HEK293T (cell line): ENCODE results near the gene CHAT.

ENCODE experiments used
- CTCF ChIA-PET: fragments of 350-600 bp; formaldehyde crosslinking; extraction: SDS; loops from one replicate; lab custom pipeline; 2021; ENCODE audit warnings: antibody characterized with exemption, inconsistent platforms; lab: Yijun Ruan, JAX
- POLR2A ChIA-PET: fragments of 350-600 bp; formaldehyde crosslinking; extraction: SDS; loops from one replicate; lab custom pipeline; 2020; ENCODE audit warnings: antibody characterized with exemption, inconsistent platforms; lab: Yijun Ruan, JAX
- DNase-seq: peaks from one replicate; pipeline ENCODE4 v3.0.0; 2012; ENCODE audit warnings: mixed read lengths; ENCODE audit errors: extremely low spot score
- ARNT ChIP-seq: fragments of 450-650 bp; IDR thresholded peaks from 2 replicates; pipeline ENCODE4 v1.6.1; 2017; ENCODE audit warnings: mild to moderate bottlenecking
- BHLHE40 ChIP-seq: fragments of 450-650 bp; IDR thresholded peaks from 2 replicates; pipeline ENCODE4 v1.6.1; 2016; ENCODE audit warnings: mild to moderate bottlenecking, moderate library complexity, borderline replicate concordance
- CTBP1 ChIP-seq: fragments of 450-650 bp; IDR thresholded peaks from 2 replicates; pipeline ENCODE4 v1.6.1; 2016; ENCODE audit warnings: borderline replicate concordance
- ELF4 ChIP-seq: fragments of 450-650 bp; IDR thresholded peaks from 2 replicates; pipeline ENCODE4 v1.6.1; 2017; ENCODE audit warnings: antibody characterized with exemption
- FOXA1 ChIP-seq: fragments of 450-650 bp; IDR thresholded peaks from 2 replicates; pipeline ENCODE4 v1.6.1; 2016; ENCODE audit warnings: mild to moderate bottlenecking
- FOXK2 ChIP-seq: fragments of 450-650 bp; IDR thresholded peaks from 2 replicates; pipeline ENCODE4 v1.6.1; 2016; ENCODE audit warnings: mild to moderate bottlenecking
- FOXM1 ChIP-seq: fragments of 450-650 bp; IDR thresholded peaks from 2 replicates; pipeline ENCODE4 v1.6.1; 2017; ENCODE audit warnings: mild to moderate bottlenecking, borderline replicate concordance
- HDGF ChIP-seq: fragments of 450-650 bp; IDR thresholded peaks from 2 replicates; pipeline ENCODE4 v1.6.1; 2017; ENCODE audit warnings: antibody characterized with exemption, borderline replicate concordance
- L3MBTL2 ChIP-seq: fragments of 450-650 bp; conservative IDR thresholded peaks from 2 replicates; pipeline ENCODE4 v1.6.1; 2016; ENCODE audit warnings: mild to moderate bottlenecking
- LEF1 ChIP-seq: fragments of 450-650 bp; IDR thresholded peaks from 2 replicates; pipeline ENCODE4 v1.6.1; 2017; ENCODE audit warnings: mild to moderate bottlenecking, borderline replicate concordance
- NFRKB ChIP-seq: fragments of 450-650 bp; IDR thresholded peaks from 2 replicates; pipeline ENCODE4 v1.6.1; 2016; ENCODE audit warnings: mild to moderate bottlenecking, moderate library complexity
- SP1 ChIP-seq: fragments of 450-650 bp; IDR thresholded peaks from 2 replicates; pipeline ENCODE4 v1.6.1; 2017
- SUZ12 ChIP-seq: fragments of 450-650 bp; IDR thresholded peaks from 2 replicates; pipeline ENCODE4 v1.6.1; 2016; ENCODE audit warnings: mild to moderate bottlenecking
- TARDBP ChIP-seq: fragments of 450-650 bp; IDR thresholded peaks from 2 replicates; pipeline ENCODE4 v1.6.1; 2016
- ZNF384 ChIP-seq: fragments of 450-650 bp; IDR thresholded peaks from 2 replicates; pipeline ENCODE4 v1.6.1; 2016
- TF ChIP-seq, protein P1 (sequence below): fragments of 450-650 bp; IDR thresholded peaks from 2 replicates; pipeline ENCODE4 v1.6.1; 2016

Gene CHAT

DNA sequence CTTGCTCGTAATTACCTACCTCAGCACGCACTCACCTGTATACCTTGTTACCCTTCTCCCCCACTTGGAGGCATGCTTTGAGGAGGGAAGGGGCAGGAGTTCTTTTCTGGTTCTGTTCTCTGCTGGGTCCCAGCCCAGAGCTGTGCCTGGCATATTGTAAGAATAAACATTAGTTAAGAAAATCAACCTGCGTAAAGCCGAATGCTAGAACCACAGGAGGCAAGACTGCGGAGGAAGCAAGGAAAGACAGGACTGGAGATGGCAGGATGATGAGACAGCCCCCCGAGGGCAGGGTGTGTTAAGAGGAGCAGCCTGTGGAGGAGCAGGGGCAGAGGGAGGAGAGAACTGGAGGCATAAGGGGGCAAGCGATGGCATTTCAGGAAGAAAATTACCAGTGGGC lies 75.1 kb downstream of the CHAT start:
- no peak for TF ChIP-seq NFRKB
- TF ChIP-seq BHLHE40: no peak
- no peak for TF ChIP-seq ELF4
- no peak for TF ChIP-seq FOXA1
- TF ChIP-seq CTBP1: no peak
- no peak for TF ChIP-seq ZNF384
- no peak for TF ChIP-seq SP1
- TF ChIP-seq HDGF: no peak
- no peak for TF ChIP-seq ARNT
- TF ChIP-seq SUZ12: no peak
- TF ChIP-seq LEF1: no peak
- TF ChIP-seq L3MBTL2: no peak
- TF ChIP-seq, protein P1, sequence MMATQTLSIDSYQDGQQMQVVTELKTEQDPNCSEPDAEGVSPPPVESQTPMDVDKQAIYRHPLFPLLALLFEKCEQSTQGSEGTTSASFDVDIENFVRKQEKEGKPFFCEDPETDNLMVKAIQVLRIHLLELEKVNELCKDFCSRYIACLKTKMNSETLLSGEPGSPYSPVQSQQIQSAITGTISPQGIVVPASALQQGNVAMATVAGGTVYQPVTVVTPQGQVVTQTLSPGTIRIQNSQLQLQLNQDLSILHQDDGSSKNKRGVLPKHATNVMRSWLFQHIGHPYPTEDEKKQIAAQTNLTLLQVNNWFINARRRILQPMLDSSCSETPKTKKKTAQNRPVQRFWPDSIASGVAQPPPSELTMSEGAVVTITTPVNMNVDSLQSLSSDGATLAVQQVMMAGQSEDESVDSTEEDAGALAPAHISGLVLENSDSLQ: no peak
- CTCF ChIA-PET: no interaction called here
- POLR2A ChIA-PET: no interaction called here
- no peak for DNase-seq

DNA sequence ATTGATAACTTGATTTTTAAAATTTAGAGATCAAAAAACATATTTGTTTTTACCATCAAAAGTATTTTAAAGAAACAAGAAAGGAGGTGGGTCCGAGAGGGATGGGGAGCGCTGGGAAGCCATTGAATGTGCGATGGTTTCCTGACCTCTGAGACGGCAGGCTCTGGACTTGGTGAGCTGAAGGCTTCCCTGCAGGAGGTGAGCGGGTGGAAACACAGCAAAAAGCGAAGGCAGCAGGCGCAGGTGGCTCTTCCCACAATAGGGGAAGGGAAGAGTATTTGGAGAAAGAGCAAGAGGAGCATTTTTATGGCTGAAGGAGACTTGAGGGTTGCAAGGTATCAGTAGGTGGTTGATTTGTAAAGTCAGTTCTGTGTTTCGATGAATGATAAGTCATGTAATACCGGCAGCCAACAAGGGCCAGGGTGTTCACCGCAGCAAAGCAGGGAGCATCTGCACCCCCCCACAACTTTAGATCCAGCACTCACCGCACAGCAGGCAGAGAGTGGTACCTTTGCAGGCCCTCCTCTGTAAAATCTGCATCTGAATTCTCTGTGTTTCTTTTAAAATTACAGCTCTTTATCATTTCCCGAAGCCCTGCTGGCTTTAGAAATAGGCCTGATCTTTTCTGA lies 76.2 kb downstream of the CHAT start:
- TF ChIP-seq SP1: no peak
- TF ChIP-seq FOXA1: no peak
- TF ChIP-seq TARDBP: no peak
- TF ChIP-seq LEF1: no peak
- TF ChIP-seq L3MBTL2: no peak
- TF ChIP-seq CTBP1: no peak
- TF ChIP-seq HDGF: no peak
- no peak for TF ChIP-seq BHLHE40
- no peak for TF ChIP-seq NFRKB
- no peak for TF ChIP-seq ZNF384
- TF ChIP-seq, protein P1: no peak
- no peak for TF ChIP-seq ARNT
- no peak for TF ChIP-seq SUZ12

DNA sequence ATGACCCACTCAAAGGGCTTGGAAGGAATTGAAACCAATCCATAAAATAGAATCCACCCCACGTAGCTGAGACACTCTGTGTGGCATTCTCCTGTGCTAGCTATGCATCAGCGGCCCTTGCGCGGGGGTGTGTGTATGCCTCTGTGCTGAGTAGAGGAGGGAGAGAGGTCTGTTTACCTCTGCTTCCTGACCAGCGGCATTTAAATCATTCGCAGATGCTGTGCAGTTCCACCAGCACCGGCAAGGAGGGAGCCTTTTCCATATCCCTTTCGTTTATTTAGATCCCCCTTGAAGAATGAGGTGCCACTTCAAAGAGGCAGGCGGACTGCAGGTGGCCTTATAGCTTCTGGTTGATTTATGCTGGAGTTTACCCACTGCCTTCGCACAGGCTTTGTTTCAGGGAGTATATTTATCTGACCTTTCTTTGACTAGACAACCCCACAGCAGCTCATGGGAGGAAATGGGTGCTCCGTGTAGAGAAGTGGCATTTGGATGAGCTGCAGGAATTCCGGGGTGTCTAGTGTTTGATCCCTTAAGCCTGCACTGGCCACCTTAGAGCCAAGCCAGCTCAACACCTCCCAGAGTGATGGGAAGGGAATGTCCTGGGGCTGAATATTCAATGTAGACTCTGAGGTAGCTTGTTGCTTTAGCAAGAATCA lies 77.0 kb downstream of the CHAT start:
- ChIA-PET POLR2A (no interaction called here), CTCF (interaction anchor here (0.5 kb wide), 1 partner anchor 32 kb away, joined by 6 read pairs; no protein-coding TSS in a partner anchor)
- DNase-seq: no peak
- TF ChIP-seq, protein P1: no peak
- TF ChIP-seq SUZ12: no peak
- no peak for TF ChIP-seq CTBP1
- TF ChIP-seq HDGF: no peak
- TF ChIP-seq LEF1: no peak
- no peak for TF ChIP-seq BHLHE40
- no peak for TF ChIP-seq ELF4
- TF ChIP-seq FOXM1: no peak
- no peak for TF ChIP-seq ARNT
- TF ChIP-seq ZNF384: no peak
- TF ChIP-seq L3MBTL2: no peak
- TF ChIP-seq NFRKB: no peak
- no peak for TF ChIP-seq TARDBP
- no peak for TF ChIP-seq FOXK2
- TF ChIP-seq FOXA1: no peak
- no peak for TF ChIP-seq SP1

More for the DNA sequence above, 76.2 kb downstream of the CHAT start:
- ChIA-PET CTCF (no interaction called here), POLR2A (no interaction called here)
- no peak for DNase-seq

DNA sequence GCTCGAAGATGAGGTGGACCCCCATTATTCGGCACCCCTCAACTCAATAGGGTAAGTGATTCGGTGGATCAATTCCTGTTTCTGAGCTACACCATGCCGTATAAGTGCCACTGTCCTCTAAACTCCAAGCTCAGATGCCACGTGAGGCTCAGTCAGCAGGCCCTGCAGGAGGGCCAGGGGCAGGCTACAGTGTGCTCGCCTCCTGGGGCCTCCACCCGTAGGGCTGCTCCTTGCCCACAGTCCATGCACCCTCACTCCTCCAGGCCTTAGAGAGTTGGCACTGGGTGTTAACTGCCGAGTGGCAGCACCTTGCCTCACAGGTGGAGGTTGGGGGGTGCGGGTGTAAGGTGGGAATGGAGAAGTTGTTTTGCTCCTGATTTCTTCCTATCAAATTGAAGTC lies 77.8 kb downstream of the CHAT start:
- POLR2A ChIA-PET: no interaction called here
- CTCF ChIA-PET: no interaction called here

DNA sequence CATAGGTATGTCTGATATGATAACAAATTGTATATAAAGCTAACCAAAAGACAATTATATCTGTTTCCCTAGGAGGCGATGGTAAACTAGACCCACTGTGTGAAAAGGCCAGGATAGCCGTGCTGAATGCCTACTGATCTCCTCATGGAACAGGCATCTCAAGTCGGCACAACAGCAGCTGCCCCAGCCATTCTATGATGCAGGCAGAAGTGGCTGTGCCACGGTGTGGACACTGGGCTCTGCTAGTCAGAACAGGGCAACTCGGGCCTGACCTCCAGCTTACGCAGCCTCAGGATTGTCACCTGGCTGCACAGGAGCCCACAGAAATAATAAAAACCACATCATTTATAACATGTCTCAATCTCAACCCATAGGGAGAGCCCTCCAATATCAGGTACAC lies 80.6 kb downstream of the CHAT start:
- CTCF ChIA-PET: no interaction called here
- no peak for DNase-seq
- POLR2A ChIA-PET: no interaction called here
- TF ChIP-seq ELF4 (no peak), NFRKB (no peak)

More for the DNA sequence above, 77.8 kb downstream of the CHAT start:
- no peak for DNase-seq
- TF ChIP-seq HDGF (no peak), FOXK2 (no peak), FOXA1 (no peak), ZNF384 (no peak), CTBP1 (no peak), ELF4 (no peak), LEF1 (no peak)
- TF ChIP-seq, protein P1: no peak

DNA sequence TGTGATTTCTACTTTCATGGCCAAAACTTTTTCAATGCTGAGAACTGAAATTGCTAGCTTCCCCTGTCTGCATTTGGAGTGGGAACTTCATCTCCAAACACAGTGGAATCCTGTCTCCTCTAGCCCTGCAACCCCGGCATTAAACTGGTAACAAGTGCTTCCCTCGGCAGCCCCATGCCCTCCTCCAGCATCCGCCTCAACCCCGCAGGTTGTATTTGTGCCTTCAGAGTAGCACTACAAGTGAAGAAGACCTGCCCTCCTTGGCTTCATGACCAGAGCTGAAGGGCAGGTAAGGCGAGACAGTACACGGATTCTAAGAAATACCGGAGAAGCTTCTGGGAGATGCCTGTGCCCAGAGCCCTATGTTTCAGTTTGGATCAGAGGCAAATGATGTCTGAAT lies 82.5 kb downstream of the CHAT start:
- no peak for TF ChIP-seq ARNT
- TF ChIP-seq FOXK2: no peak
- no peak for TF ChIP-seq HDGF
- TF ChIP-seq BHLHE40: no peak
- no peak for TF ChIP-seq LEF1
- no peak for TF ChIP-seq FOXA1
- TF ChIP-seq L3MBTL2: no peak
- TF ChIP-seq NFRKB: no peak
- TF ChIP-seq ZNF384: no peak
- TF ChIP-seq ELF4: no peak
- TF ChIP-seq TARDBP: no peak
- no peak for TF ChIP-seq FOXM1
- TF ChIP-seq, protein P1: no peak
- no peak for TF ChIP-seq SP1
- no peak for TF ChIP-seq SUZ12
- no peak for TF ChIP-seq CTBP1
- ChIA-PET POLR2A (no interaction called here), CTCF (no interaction called here)
- no peak for DNase-seq
